Gastrocnemius medialis (tissue), 4 donors: ENCODE measurements around the gene APOE.

Experiments
- CTCF ChIP-seq, 5 experiments: fragments of 450-650 bp in 3 of 5; fragments of 200-600 bp in 2 of 5; sonication (generic) in 2 of 5; IDR thresholded peaks in 4 of 5; conservative IDR thresholded peaks in 1 of 5; 1 replicate in 4 of 5; 2 replicates in 1 of 5; pipeline ENCODE4 v1.5.1; 2016 to 2019; ENCODE audit warnings: antibody characterized with exemption in 5 of 5, mild to moderate bottlenecking in 3 of 5, moderate library complexity in 3 of 5
- POLR2A ChIP-seq, 2 donors: fragments of 450-650 bp; IDR thresholded peaks; one replicate each; pipeline ENCODE4 v1.6.1; 2017; ENCODE audit warnings: antibody characterized with exemption in 2 of 2, mild to moderate bottlenecking in 2 of 2, moderate library complexity in 2 of 2

DNA sequence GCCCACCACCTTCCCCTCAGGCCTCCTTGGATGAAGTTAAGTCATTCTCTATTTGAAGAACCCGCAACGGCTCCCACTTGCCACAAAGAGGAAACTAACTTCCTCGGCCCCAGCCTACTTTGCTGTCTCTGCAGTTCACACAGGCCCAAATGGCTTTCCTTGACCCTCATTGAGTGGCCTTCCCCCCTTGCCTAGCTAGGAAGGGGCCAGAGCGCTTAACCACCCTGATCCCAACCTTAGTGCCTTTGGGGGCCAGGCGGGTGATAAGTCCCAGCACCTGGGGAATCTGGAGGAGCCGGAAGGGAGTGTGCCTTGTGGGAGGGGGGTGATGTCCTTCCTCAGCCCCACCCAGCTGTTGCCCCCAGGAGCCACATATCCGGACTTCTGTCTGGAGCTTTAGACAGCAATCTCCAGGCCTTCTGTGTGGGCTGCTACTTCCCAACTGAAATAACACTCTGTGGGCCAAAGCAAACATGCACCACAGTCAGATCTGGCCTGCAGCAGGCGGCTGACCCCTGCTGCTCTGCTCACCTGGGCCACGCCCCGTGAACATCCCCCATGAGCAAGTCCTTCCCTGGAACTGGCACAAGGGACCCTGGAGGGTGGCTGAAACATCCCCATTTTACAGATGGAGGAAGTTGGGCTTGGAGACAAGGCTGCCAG, 49.0 kb upstream of the APOE start:
- TF ChIP-seq CTCF (IDR thresholded peaks at IDR 0.05 in 4 of 5, conservative IDR thresholded peaks at IDR 0.05 in 1 of 5) (no peak), POLR2A (IDR thresholded peaks at IDR 0.05) (no peak)
